ENCODE data around the gene LONP2. TPM values are rescaled to one million over a fixed set of nuclear protein-coding genes. Genes with fewer than 3 reads are reported as not detected.

Gene LONP2
- total and polyA plus RNA-seq, 9 of the 15 experiments (the other 6 are each of a cell fraction or from before 2014, with no cell fraction given) = 8.1 to 41.2 (median 25.6) TPM

- no peak for TF ChIP-seq GTF2F1 (IDR thresholded peaks at IDR 0.05; ENCODE audit: low read depth, low read length)
- TF ChIP-seq DLX4 (CRISPR knock-in tag; IDR thresholded peaks at IDR 0.05) = no peak
- TF ChIP-seq ZKSCAN1 (IDR thresholded peaks at IDR 0.05; ENCODE audit: low read depth, low read length) = no peak
- TF ChIP-seq ZNF589 (CRISPR knock-in tag; IDR thresholded peaks at IDR 0.05; ENCODE audit: low read depth) = peak; percentile 76
- peak; percentile 90 to 92 for TF ChIP-seq NRF1 (conservative IDR thresholded peaks at IDR 0.05 in 1 of 2, IDR thresholded peaks at IDR 0.05 in 1 of 2)
- no peak for TF ChIP-seq HOXB6 (CRISPR knock-in tag; IDR thresholded peaks at IDR 0.05; ENCODE audit: borderline replicate concordance)
- TF ChIP-seq PHTF2 (CRISPR knock-in tag; IDR thresholded peaks at IDR 0.05) = no peak
- TF ChIP-seq MED1 (CRISPR knock-in tag; IDR thresholded peaks at IDR 0.05; ENCODE audit: borderline replicate concordance) = no peak
- no peak for TF ChIP-seq ZNF408 (CRISPR knock-in tag; IDR thresholded peaks at IDR 0.05; ENCODE audit: low read depth)
- peak; percentile 86 for TF ChIP-seq CXXC5 (CRISPR knock-in tag; IDR thresholded peaks at IDR 0.05)
- no peak for TF ChIP-seq EWSR1 (IDR thresholded peaks at IDR 0.05; ENCODE audit: borderline replicate concordance, low read depth, partially characterized antibody)
- 0 out of 2 replicates have a peak, but pooled peaks have one; percentile 8 for TF ChIP-seq ZNF12 (CRISPR knock-in tag; IDR thresholded peaks at IDR 0.05)
- TF ChIP-seq CCNT2 (IDR thresholded peaks at IDR 0.05; ENCODE audit: borderline replicate concordance, extremely low read depth, insufficient read length, low read depth, low read length) = peak; percentile 59
- TF ChIP-seq FOXO4 (CRISPR knock-in tag; IDR thresholded peaks at IDR 0.05) = no peak
- no peak for TF ChIP-seq BCLAF1 (IDR thresholded peaks at IDR 0.05; ENCODE audit: borderline replicate concordance in 1 of 2, control insufficient read depth in 1 of 2, low read depth in 2 of 2, low read length in 1 of 2)
- TF ChIP-seq ZNF586 (CRISPR knock-in tag; conservative IDR thresholded peaks at IDR 0.05) = no peak
- no peak; the same call in 1 of the 2 replicates for TF ChIP-seq GABPA (tag; conservative IDR thresholded peaks at IDR 0.05; ENCODE audit: low read depth)
- TF ChIP-seq ZNF445 (CRISPR knock-in tag; IDR thresholded peaks at IDR 0.05; ENCODE audit: low read depth) = no peak
- no peak for TF ChIP-seq RBM14 (IDR thresholded peaks at IDR 0.05; ENCODE audit: borderline replicate concordance, insufficient read depth, low read depth, low read length)
Observed at GRCh38 chr16:48385253-48386150, 141.4 kb downstream of the LONP2 start, which contains the start of gene SIAH1 (continued).
